NCI-H2196 treated with DMSO at 0.1 percent for 48 hours (cell line): ENCODE measurements around the gene SMPD4.
A peak's percentile ranks its signal among the peaks of the same experiment; 100 is the strongest.
"Not testable (repeated sequence)": the region's sequence is repeated elsewhere in the genome, so short reads cannot be mapped to it uniquely, and the experiment has no call there.

ENCODE experiments used
- DNase-seq: peaks from one replicate; lab custom pipeline; 2025; ENCODE audit not compliant: unreplicated experiment; lab: John Stamatoyannopoulos, UW

Gene SMPD4

GRCh38 chr2:130181325-130181879 is at the start of gene SMPD4:
SMPD4 (minus strand) TSS chr2:130181602; CDS start chr2:130176592, 5,010 bp downstream.
- peak; percentile 85 for DNase-seq

- DNase-seq = not testable (repeated sequence)
Observed at GRCh38 chr2:130230907-130231306, 49.5 kb upstream of the SMPD4 start.

- not testable (repeated sequence) for DNase-seq
Observed at GRCh38 chr2:130230376-130230775, 49.0 kb upstream of the SMPD4 start.

GRCh38 chr2:130229161-130229510 is 47.7 kb upstream of the SMPD4 start:
- DNase-seq = not testable (repeated sequence)

- DNase-seq = not testable (repeated sequence)
Observed at GRCh38 chr2:130228467-130229160, 47.2 kb upstream of the SMPD4 start.

- not testable (repeated sequence) for DNase-seq
Observed at GRCh38 chr2:130228005-130228404, 46.6 kb upstream of the SMPD4 start.

GRCh38 chr2:130222523-130222922 is 41.1 kb upstream of the SMPD4 start:
- DNase-seq = not testable (repeated sequence)

- not testable (repeated sequence) for DNase-seq
Observed at GRCh38 chr2:130220505-130220904, 39.1 kb upstream of the SMPD4 start.

- DNase-seq = not testable (repeated sequence)
Observed at GRCh38 chr2:130219147-130219546, 37.7 kb upstream of the SMPD4 start.

- not testable (repeated sequence) for DNase-seq
Observed at GRCh38 chr2:130207051-130207450, 25.6 kb upstream of the SMPD4 start.

GRCh38 chr2:130203150-130203549 is 21.7 kb upstream of the SMPD4 start:
- DNase-seq = not testable (repeated sequence)

GRCh38 chr2:130202518-130202917 is 21.1 kb upstream of the SMPD4 start:
- not testable (repeated sequence) for DNase-seq

- no peak for DNase-seq
Observed at GRCh38 chr2:130198343-130198742, 16.9 kb upstream of the SMPD4 start, which contains the start of gene TUBA3E. TUBA3E (minus strand) TSS chr2:130198439; CDS start chr2:130198360, 79 bp downstream.

- not testable (repeated sequence) for DNase-seq
Observed at GRCh38 chr2:130196052-130196451, 14.7 kb upstream of the SMPD4 start.

- DNase-seq = not testable (repeated sequence)
Observed at GRCh38 chr2:130195089-130195635, 13.8 kb upstream of the SMPD4 start.

- DNase-seq = not testable (repeated sequence)
Observed at GRCh38 chr2:130193824-130194223, 12.4 kb upstream of the SMPD4 start.

- not testable (repeated sequence) for DNase-seq
Observed at GRCh38 chr2:130192451-130192850, 11.0 kb upstream of the SMPD4 start.

- DNase-seq = not testable (repeated sequence)
Observed at GRCh38 chr2:130191319-130191718, 9.9 kb upstream of the SMPD4 start.

GRCh38 chr2:130190237-130190636 is 8.8 kb upstream of the SMPD4 start:
- DNase-seq = no peak

GRCh38 chr2:130188958-130189357 is 7.6 kb upstream of the SMPD4 start:
- DNase-seq = not testable (repeated sequence)

GRCh38 chr2:130187859-130188792 is 6.7 kb upstream of the SMPD4 start:
- not testable (repeated sequence) for DNase-seq
